ENCODE measurements around the gene REEP1. TPM values are rescaled to one million over a fixed set of nuclear protein-coding genes. Genes with fewer than 3 reads are reported as not detected.

Gene REEP1
- total RNA-seq, 5 donors from 2014 or later (not counting 1 experiment from before 2014, with no cell fraction given), result 0.12 to 1.0 (median 0.18) TPM; not detected in 1

DNA sequence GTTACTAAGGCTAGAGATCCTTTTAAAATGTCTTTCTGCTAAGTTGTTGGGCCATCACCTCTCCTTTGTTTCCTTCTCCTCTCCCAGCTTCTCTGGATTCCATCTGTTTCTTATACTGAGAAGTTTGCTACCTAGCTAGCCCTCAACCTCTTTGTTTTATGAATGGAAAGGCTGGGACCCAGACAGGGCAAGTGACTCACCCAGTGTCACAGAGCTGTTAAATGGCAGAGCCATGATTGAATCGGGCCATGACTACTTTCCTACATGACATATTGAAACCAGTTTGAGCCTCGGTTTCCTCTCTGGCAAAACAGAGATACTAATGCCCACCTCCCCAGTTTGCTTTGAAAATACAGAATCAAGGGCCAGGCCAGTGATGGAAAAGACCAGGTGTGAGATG, 24.1 kb downstream of the REEP1 start:
- ATAC-seq (replicated peaks in 1 of 4), result no peak
- no peak overlapping the region for H3K27ac Mint-ChIP-seq
- no peaks in the 10 kb centered on the region for H3K9me3 ChIP-seq
- H3K27me3 Mint-ChIP-seq, result peaks cover 0 to 1% of the 10 kb centered on the region in 2 donors
- no peak overlapping the region for H3K4me3 Mint-ChIP-seq
- H3K4me3 ChIP-seq (ENCODE audit: control insufficient read depth in 1 of 2, extremely low read depth in 1 of 2, low read length in 1 of 2), result no peak overlapping the region
- POLR2A ChIA-PET, result no interaction called here
- H3K36me3 ChIP-seq (ENCODE audit: control insufficient read depth in 2 of 2, extremely low read depth in 1 of 2, insufficient read depth in 1 of 2, low read length in 1 of 2), result no peaks in the 10 kb centered on the region
- CTCF ChIA-PET, result no interaction called here
- no peaks in the 10 kb centered on the region for H3K4me1 ChIP-seq (ENCODE audit: control insufficient read depth in 1 of 2, extremely low read depth in 1 of 2, insufficient read depth in 2 of 2, low read length in 2 of 2)
- DNase-seq, result no peak
- no peaks in the 10 kb centered on the region for H3K36me3 Mint-ChIP-seq
- no peaks in the 10 kb centered on the region for H3K9me3 Mint-ChIP-seq
- H3K4me1 Mint-ChIP-seq, result no peaks in the 10 kb centered on the region
- H3K27ac ChIP-seq (ENCODE audit: low read length), result no peak overlapping the region
- WGBS (ENCODE audit: insufficient coverage), result no CpG with 5 or more reads among the region's 2 CpGs
- H3K27me3 ChIP-seq (replicated peaks in 1 of 2; ENCODE audit: control insufficient read depth in 2 of 2, extremely low read depth in 1 of 2, insufficient read depth in 2 of 2, low read length in 1 of 2), result peaks cover 0 to 14% of the 10 kb centered on the region in 2 experiments

DNA sequence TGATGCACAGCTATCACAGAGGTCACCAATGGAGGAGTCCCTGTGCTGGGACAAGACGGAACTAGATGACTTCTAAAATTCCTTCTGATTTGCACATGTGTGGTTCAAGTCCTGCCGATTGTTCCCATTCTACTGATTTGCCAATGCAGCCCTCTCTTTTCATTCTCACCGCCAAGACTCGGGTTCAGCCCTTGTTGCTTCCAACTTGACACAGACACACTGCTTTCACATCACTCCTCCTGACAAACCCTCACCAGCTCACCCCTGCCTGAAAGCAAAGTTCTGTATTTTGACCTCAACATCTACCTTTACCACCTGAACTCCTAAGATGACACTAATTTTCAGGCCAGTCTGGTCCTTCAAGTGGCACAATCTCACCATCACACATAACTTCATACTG, 25.5 kb downstream of the REEP1 start:
- ATAC-seq (replicated peaks in 1 of 4), result no peak
- no peaks in the 10 kb centered on the region for H3K9me3 ChIP-seq
- CTCF ChIA-PET, result no interaction called here
- H3K27ac Mint-ChIP-seq, result no peak overlapping the region
- no peaks in the 10 kb centered on the region for H3K36me3 Mint-ChIP-seq
- H3K4me1 Mint-ChIP-seq, result no peaks in the 10 kb centered on the region
- H3K4me1 ChIP-seq (ENCODE audit: control insufficient read depth in 1 of 2, extremely low read depth in 1 of 2, insufficient read depth in 2 of 2, low read length in 2 of 2), result no peaks in the 10 kb centered on the region
- H3K27me3 Mint-ChIP-seq, result peaks cover 0 to 1% of the 10 kb centered on the region in 2 donors
- peaks cover 0 to 14% of the 10 kb centered on the region in 2 experiments for H3K27me3 ChIP-seq (replicated peaks in 1 of 2; ENCODE audit: control insufficient read depth in 2 of 2, extremely low read depth in 1 of 2, insufficient read depth in 2 of 2, low read length in 1 of 2)
- POLR2A ChIA-PET, result no interaction called here
- H3K9me3 Mint-ChIP-seq, result no peaks in the 10 kb centered on the region
- DNase-seq, result no peak
- H3K4me3 ChIP-seq (ENCODE audit: control insufficient read depth in 1 of 2, extremely low read depth in 1 of 2, low read length in 1 of 2), result no peak overlapping the region
- H3K4me3 Mint-ChIP-seq, result no peak overlapping the region
- WGBS (ENCODE audit: insufficient coverage), result 92% methylated on average over 4 of the region's 4 CpGs
- H3K36me3 ChIP-seq (ENCODE audit: control insufficient read depth in 2 of 2, extremely low read depth in 1 of 2, insufficient read depth in 1 of 2, low read length in 1 of 2), result no peaks in the 10 kb centered on the region
- no peak overlapping the region for H3K27ac ChIP-seq (ENCODE audit: low read length)

DNA sequence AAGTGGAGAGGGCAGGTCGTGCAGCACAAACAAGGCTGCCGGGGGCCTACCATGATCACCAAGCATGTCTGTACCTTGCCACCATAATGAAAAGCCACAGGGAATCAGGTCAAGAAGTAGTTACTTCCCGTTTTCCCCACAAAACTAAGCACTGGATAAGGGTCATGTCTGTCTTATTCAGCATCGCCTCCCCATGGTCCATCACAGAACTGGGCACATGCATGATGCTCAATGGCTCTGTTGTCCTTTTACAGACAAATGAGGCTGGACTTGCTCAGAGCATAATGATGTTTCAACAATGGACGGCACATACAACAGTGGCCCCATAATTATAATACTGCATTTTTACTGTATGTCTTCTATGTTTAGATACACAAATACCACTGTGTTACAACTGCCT, 27.5 kb downstream of the REEP1 start:
- no peak overlapping the region for H3K27ac ChIP-seq (ENCODE audit: low read length)
- H3K27me3 Mint-ChIP-seq, result peaks cover 0 to 6% of the 10 kb centered on the region in 2 donors
- no peaks in the 10 kb centered on the region for H3K9me3 Mint-ChIP-seq
- H3K36me3 ChIP-seq (ENCODE audit: control insufficient read depth in 2 of 2, extremely low read depth in 1 of 2, insufficient read depth in 1 of 2, low read length in 1 of 2), result no peaks in the 10 kb centered on the region
- ChIA-PET CTCF (no interaction called here), POLR2A (no interaction called here)
- WGBS (ENCODE audit: insufficient coverage), result 86% methylated on average over 4 of the region's 5 CpGs
- ATAC-seq (replicated peaks in 1 of 4) (no peak), DNase-seq (no peak)
- H3K36me3 Mint-ChIP-seq, result no peaks in the 10 kb centered on the region
- no peak overlapping the region for H3K27ac Mint-ChIP-seq
- H3K9me3 ChIP-seq, result no peaks in the 10 kb centered on the region
- H3K4me3 Mint-ChIP-seq, result no peak overlapping the region
- H3K4me1 ChIP-seq (ENCODE audit: control insufficient read depth in 1 of 2, extremely low read depth in 1 of 2, insufficient read depth in 2 of 2, low read length in 2 of 2), result no peaks in the 10 kb centered on the region
- H3K4me3 ChIP-seq (ENCODE audit: control insufficient read depth in 1 of 2, extremely low read depth in 1 of 2, low read length in 1 of 2), result no peak overlapping the region
- H3K4me1 Mint-ChIP-seq, result no peaks in the 10 kb centered on the region
- H3K27me3 ChIP-seq (replicated peaks in 1 of 2; ENCODE audit: control insufficient read depth in 2 of 2, extremely low read depth in 1 of 2, insufficient read depth in 2 of 2, low read length in 1 of 2), result peaks cover 0 to 14% of the 10 kb centered on the region in 2 experiments

DNA sequence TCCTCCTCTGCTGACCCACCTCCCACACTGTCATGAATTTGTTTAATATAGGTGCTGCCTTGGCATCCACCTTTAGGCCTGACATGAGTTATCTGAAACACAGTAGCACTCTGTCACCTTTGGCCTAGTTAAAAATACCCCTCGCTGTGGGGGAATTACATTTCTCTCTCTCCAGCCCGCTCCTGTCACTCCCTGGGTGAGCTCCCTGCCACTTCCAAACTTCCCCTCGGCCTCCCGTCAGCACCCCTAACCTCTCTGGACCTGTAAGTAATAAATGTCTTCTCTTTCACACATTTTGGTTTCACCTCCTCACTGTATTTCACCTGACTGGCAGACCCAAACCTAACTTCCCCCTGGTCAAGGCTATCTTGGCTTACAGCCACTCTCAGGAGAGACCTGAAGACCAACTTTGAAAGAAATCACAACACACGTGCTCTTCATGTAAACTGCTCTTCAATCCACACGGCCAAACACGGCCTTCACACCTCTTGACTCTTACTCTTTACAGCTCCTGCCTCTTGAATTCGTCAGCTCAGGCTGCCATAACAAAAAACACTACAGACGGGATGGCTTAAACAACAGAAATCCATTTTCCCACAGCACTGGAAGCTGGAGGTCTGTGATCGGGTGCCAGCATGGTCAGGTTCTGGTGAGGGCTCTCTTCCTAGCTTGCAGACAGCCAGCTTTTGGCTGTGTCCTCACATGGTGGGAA, 28.3 kb downstream of the REEP1 start:
- Histone ChIP-seq H3K4me3 (ENCODE audit: control insufficient read depth in 1 of 2, extremely low read depth in 1 of 2, low read length in 1 of 2) (no peak overlapping the region), H3K27me3 (replicated peaks in 1 of 2; ENCODE audit: control insufficient read depth in 2 of 2, extremely low read depth in 1 of 2, insufficient read depth in 2 of 2, low read length in 1 of 2) (peaks cover 0 to 7% of the 10 kb centered on the region in 2 experiments), H3K4me1 (ENCODE audit: control insufficient read depth in 1 of 2, extremely low read depth in 1 of 2, insufficient read depth in 2 of 2, low read length in 2 of 2) (no peaks in the 10 kb centered on the region), H3K9me3 (no peaks in the 10 kb centered on the region), H3K27ac (ENCODE audit: low read length) (no peak overlapping the region), H3K36me3 (ENCODE audit: control insufficient read depth in 2 of 2, extremely low read depth in 1 of 2, insufficient read depth in 1 of 2, low read length in 1 of 2) (no peaks in the 10 kb centered on the region)
- Mint-ChIP-seq H3K9me3 (no peaks in the 10 kb centered on the region), H3K4me3 (no peak overlapping the region), H3K27ac (no peak overlapping the region), H3K4me1 (no peaks in the 10 kb centered on the region), H3K27me3 (peaks cover 0 to 9% of the 10 kb centered on the region in 2 donors), H3K36me3 (no peaks in the 10 kb centered on the region)
- ChIA-PET CTCF (interaction anchor here in 1 of 2 donors (0.6 kb wide), 1 partner anchor 22 kb away, joined by 3 read pairs; no protein-coding TSS in a partner anchor), POLR2A (no interaction called here)
- ATAC-seq (replicated peaks in 1 of 4) (no peak), DNase-seq (no peak)
- 85% methylated on average over 8 of the region's 10 CpGs for WGBS (ENCODE audit: insufficient coverage)

DNA sequence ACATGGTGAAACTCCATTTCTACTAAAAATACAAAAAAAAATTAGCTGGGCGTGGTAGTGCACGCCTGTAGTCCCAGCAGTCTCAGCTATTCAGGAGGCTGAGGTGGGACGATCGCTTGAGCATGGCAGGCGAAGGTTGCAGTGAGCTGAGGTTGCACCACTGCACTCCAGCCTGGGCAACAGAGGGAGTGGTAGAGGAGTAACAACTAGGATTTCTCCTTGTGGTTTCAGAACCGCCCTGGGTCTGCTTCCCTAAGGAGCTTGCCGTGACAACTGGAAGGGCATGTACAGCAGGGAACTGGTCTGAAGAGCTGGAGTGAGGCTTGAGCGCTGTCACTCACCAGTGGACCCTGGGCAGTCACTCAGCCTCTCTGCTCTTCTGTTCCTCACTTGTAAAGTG, 29.1 kb downstream of the REEP1 start:
- Histone ChIP-seq H3K4me1 (ENCODE audit: control insufficient read depth in 1 of 2, extremely low read depth in 1 of 2, insufficient read depth in 2 of 2, low read length in 2 of 2) (no peaks in the 10 kb centered on the region), H3K36me3 (ENCODE audit: control insufficient read depth in 2 of 2, extremely low read depth in 1 of 2, insufficient read depth in 1 of 2, low read length in 1 of 2) (no peaks in the 10 kb centered on the region), H3K9me3 (no peaks in the 10 kb centered on the region), H3K27ac (ENCODE audit: low read length) (no peak overlapping the region), H3K4me3 (ENCODE audit: control insufficient read depth in 1 of 2, extremely low read depth in 1 of 2, low read length in 1 of 2) (no peak overlapping the region), H3K27me3 (replicated peaks in 1 of 2; ENCODE audit: control insufficient read depth in 2 of 2, extremely low read depth in 1 of 2, insufficient read depth in 2 of 2, low read length in 1 of 2) (peaks cover 0 to 7% of the 10 kb centered on the region in 2 experiments)
- H3K27ac Mint-ChIP-seq, result no peak overlapping the region
- H3K4me3 Mint-ChIP-seq, result no peak overlapping the region
- POLR2A ChIA-PET, result interaction anchor here in 1 of 2 donors (0.5 kb wide), 1 partner anchor 74 kb away, joined by 3 read pairs; no protein-coding TSS in a partner anchor
- CTCF ChIA-PET, result interaction anchor here (0.6 kb wide), 2 partner anchors 23 to 72 kb away, joined by 3 to 6 read pairs; no protein-coding TSS in a partner anchor
- H3K27me3 Mint-ChIP-seq, result peaks cover 5 to 11% of the 10 kb centered on the region in 2 donors
- no peak for DNase-seq
- ATAC-seq (replicated peaks in 1 of 4), result no peak
- H3K9me3 Mint-ChIP-seq, result no peaks in the 10 kb centered on the region
- H3K4me1 Mint-ChIP-seq, result no peaks in the 10 kb centered on the region
- WGBS (ENCODE audit: insufficient coverage), result 100% methylated on average over 7 of the region's 8 CpGs
- no peaks in the 10 kb centered on the region for H3K36me3 Mint-ChIP-seq

DNA sequence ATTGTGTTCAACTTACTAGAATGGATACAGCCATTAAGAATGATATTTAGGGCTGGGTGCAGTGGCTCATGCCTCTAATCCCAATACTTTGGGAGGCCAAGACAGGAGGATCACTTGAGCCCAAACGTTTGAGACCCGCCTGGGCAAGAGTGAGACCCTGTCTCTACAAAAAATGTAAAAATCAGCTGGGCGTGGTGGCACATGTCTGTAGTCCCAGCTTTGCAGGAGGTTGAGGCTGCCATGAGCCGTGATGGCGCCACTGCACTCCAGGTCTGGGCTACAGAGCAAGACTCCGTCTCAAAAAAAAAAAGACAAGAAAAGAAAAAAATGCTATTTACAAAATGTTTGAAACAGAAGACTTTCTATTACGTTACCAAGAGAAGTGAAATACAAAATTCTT, 30.0 kb downstream of the REEP1 start:
- ATAC-seq (replicated peaks in 1 of 4), result no peak
- no peaks in the 10 kb centered on the region for H3K36me3 ChIP-seq (ENCODE audit: control insufficient read depth in 2 of 2, extremely low read depth in 1 of 2, insufficient read depth in 1 of 2, low read length in 1 of 2)
- 60% methylated on average over 3 of the region's 7 CpGs for WGBS (ENCODE audit: insufficient coverage)
- no peak overlapping the region for H3K27ac Mint-ChIP-seq
- H3K27me3 ChIP-seq (replicated peaks in 1 of 2; ENCODE audit: control insufficient read depth in 2 of 2, extremely low read depth in 1 of 2, insufficient read depth in 2 of 2, low read length in 1 of 2), result peaks cover 0 to 7% of the 10 kb centered on the region in 2 experiments
- no peaks in the 10 kb centered on the region for H3K4me1 ChIP-seq (ENCODE audit: control insufficient read depth in 1 of 2, extremely low read depth in 1 of 2, insufficient read depth in 2 of 2, low read length in 2 of 2)
- no peaks in the 10 kb centered on the region for H3K36me3 Mint-ChIP-seq
- H3K4me3 Mint-ChIP-seq, result no peak overlapping the region
- CTCF ChIA-PET, result interaction anchor here in 1 of 2 donors (0.6 kb wide), 1 partner anchor 73 kb away, joined by 6 read pairs; no protein-coding TSS in a partner anchor
- no peak overlapping the region for H3K27ac ChIP-seq (ENCODE audit: low read length)
- H3K9me3 Mint-ChIP-seq, result no peaks in the 10 kb centered on the region
- DNase-seq, result no peak
- H3K27me3 Mint-ChIP-seq, result peaks cover 5 to 11% of the 10 kb centered on the region in 2 donors
- no peaks in the 10 kb centered on the region for H3K4me1 Mint-ChIP-seq
- H3K9me3 ChIP-seq, result no peaks in the 10 kb centered on the region
- H3K4me3 ChIP-seq (ENCODE audit: control insufficient read depth in 1 of 2, extremely low read depth in 1 of 2, low read length in 1 of 2), result no peak overlapping the region
- POLR2A ChIA-PET, result interaction anchor here in 1 of 2 donors (0.7 kb wide), 1 partner anchor 124 kb away, joined by 4 read pairs; no protein-coding TSS in a partner anchor

Data from T-cell (primary cell).